Trophoblast cell (in vitro differentiated cells and primary cell): ENCODE results near the gene ACOX1.

Experiments
- DNase-seq, 2 donors: peaks; one replicate each; pipeline ENCODE4 v3.0.0-alpha.2; 2016
- H2AFZ ChIP-seq: 2 replicates; pipeline ENCODE4 v1.6.1; 2013; ENCODE audit warnings: low read length, moderate library complexity, mild to moderate bottlenecking; ENCODE audit not compliant: insufficient read depth, poor library complexity
- H2AK5ac ChIP-seq: 2 replicates; pipeline ENCODE4 v1.6.1; 2013; ENCODE audit warnings: mild to moderate bottlenecking, low read length
- H2BK120ac ChIP-seq: 2 replicates; pipeline ENCODE4 v1.6.1; 2013; ENCODE audit warnings: low read length, mild to moderate bottlenecking, moderate library complexity; ENCODE audit not compliant: insufficient read depth, poor library complexity
- H2BK12ac ChIP-seq: 2 replicates; pipeline ENCODE4 v1.6.1; 2013; ENCODE audit warnings: mild to moderate bottlenecking, low read length, moderate library complexity
- H2BK5ac ChIP-seq: 2 replicates; pipeline ENCODE4 v1.6.1; 2013; ENCODE audit warnings: low read length, low read depth, moderate library complexity, mild to moderate bottlenecking; ENCODE audit not compliant: poor library complexity
- H3K14ac ChIP-seq: 2 replicates; pipeline ENCODE4 v1.6.1; 2013; ENCODE audit warnings: mild to moderate bottlenecking, low read length
- H3K18ac ChIP-seq: 2 replicates; pipeline ENCODE4 v1.6.1; 2013; ENCODE audit warnings: mild to moderate bottlenecking, low read length
- H3K23ac ChIP-seq: 2 replicates; pipeline ENCODE4 v1.6.1; 2013; ENCODE audit warnings: low read length
- H3K27ac ChIP-seq: 2 replicates; pipeline ENCODE4 v1.5.1; 2013; ENCODE audit warnings: low read depth, mild to moderate bottlenecking, inconsistent platforms, low read length, moderate library complexity
- H3K27me3 ChIP-seq: 2 replicates; pipeline ENCODE4 v1.6.1; 2013; ENCODE audit warnings: inconsistent platforms, mild to moderate bottlenecking, low read length, moderate library complexity; ENCODE audit not compliant: insufficient read depth
- H3K36me3 ChIP-seq, 2 experiments: 1 replicate in 1 of 2; 2 replicates in 1 of 2; pipeline ENCODE4 v1.6.1; 2013; ENCODE audit warnings: low read length in 2 of 2, mild to moderate bottlenecking in 2 of 2, moderate library complexity in 1 of 2; ENCODE audit not compliant: insufficient read depth in 2 of 2, control insufficient read depth in 1 of 2
- H3K4ac ChIP-seq: 2 replicates; pipeline ENCODE4 v1.6.1; 2013; ENCODE audit warnings: low read depth, mild to moderate bottlenecking, low read length, moderate library complexity
- H3K4me1 ChIP-seq, 2 experiments: 1 replicate in 1 of 2; 2 replicates in 1 of 2; pipeline ENCODE4 v1.6.1; 2013; ENCODE audit warnings: low read length in 2 of 2, mild to moderate bottlenecking in 2 of 2, moderate library complexity in 1 of 2; ENCODE audit not compliant: insufficient read depth in 2 of 2, control insufficient read depth in 1 of 2
- H3K4me2 ChIP-seq: 2 replicates; pipeline ENCODE4 v1.6.1; 2013; ENCODE audit warnings: inconsistent platforms, mild to moderate bottlenecking, low read length, moderate library complexity
- H3K4me3 ChIP-seq: 2 replicates; pipeline ENCODE4 v1.5.1; 2013; ENCODE audit warnings: mild to moderate bottlenecking, low read depth, low read length, inconsistent platforms
- H3K79me1 ChIP-seq: one replicate; pipeline ENCODE4 v1.6.1; 2013; ENCODE audit warnings: low read length
- H3K79me2 ChIP-seq: 2 replicates; pipeline ENCODE4 v1.6.1; 2013; ENCODE audit warnings: low read length, mild to moderate bottlenecking; ENCODE audit not compliant: control insufficient read depth, insufficient read depth, poor library complexity
- H3K9ac ChIP-seq: 2 replicates; pipeline ENCODE4 v1.6.1; 2013; ENCODE audit warnings: mild to moderate bottlenecking, low read length
- H3K9me3 ChIP-seq: 2 replicates; pipeline ENCODE4 v1.6.1; 2013; ENCODE audit warnings: low read depth, mild to moderate bottlenecking, control low read depth, inconsistent platforms, low read length; ENCODE audit not compliant: insufficient read depth
- H4K12ac ChIP-seq: 2 replicates; pipeline ENCODE4 v1.6.1; 2013; ENCODE audit warnings: low read depth, mild to moderate bottlenecking, low read length, moderate library complexity
- H4K8ac ChIP-seq: 2 replicates; pipeline ENCODE4 v1.6.1; 2013; ENCODE audit warnings: low read depth, mild to moderate bottlenecking, low read length, moderate library complexity
- H4K91ac ChIP-seq: one replicate; pipeline ENCODE4 v1.6.1; 2013; ENCODE audit warnings: low read depth, mild to moderate bottlenecking, low read length, moderate library complexity
- WGBS: extraction: QIAGEN DNeasy Blood & Tissue Kit; methylation state at CpG from one replicate; pipeline ENCODE4 v1.1.7; 2013; ENCODE audit warnings: missing lambda C conversion rate; ENCODE audit not compliant: insufficient read length, insufficient coverage; ENCODE audit errors: extremely low coverage; 5-methylcytosine and 5-hydroxymethylcytosine counted together

Gene ACOX1

GRCh38 chr17:75917917-75918445 is 61.0 kb downstream of the ACOX1 start:
- Histone ChIP-seq H4K12ac (no peak overlapping the region), H2AFZ (no peak overlapping the region), H4K8ac (no peak overlapping the region), H4K91ac (no peak overlapping the region), H3K79me1 (no peaks in the 10 kb centered on the region), H3K18ac (no peak overlapping the region), H3K79me2 (no peaks in the 10 kb centered on the region), H3K4ac (no peak overlapping the region), H3K9ac (no peak overlapping the region), H2BK120ac (no peak overlapping the region), H3K23ac (no peak overlapping the region), H3K4me1 (no peaks in the 10 kb centered on the region), H2BK12ac (no peak overlapping the region), H3K14ac (no peak overlapping the region), H3K36me3 (peaks cover 7 to 13% of the 10 kb centered on the region in 2 experiments), H3K27me3 (no peaks in the 10 kb centered on the region), H3K9me3 (no peaks in the 10 kb centered on the region), H3K4me3 (no peak overlapping the region), H3K4me2 (no peak overlapping the region), H2AK5ac (no peak overlapping the region), H3K27ac (no peak overlapping the region), H2BK5ac (no peak overlapping the region)
- DNase-seq: peak in 1 of 2 donors; percentile 31
- WGBS: no CpG with 5 or more reads among the region's 31 CpGs

- H2AK5ac ChIP-seq: no peak overlapping the region
- no peak for DNase-seq
- no CpG with 5 or more reads among the region's 23 CpGs for WGBS
- no peaks in the 10 kb centered on the region for H3K79me2 ChIP-seq
- H2BK120ac ChIP-seq: no peak overlapping the region
- no peak overlapping the region for H3K4ac ChIP-seq
- no peaks in the 10 kb centered on the region for H3K79me1 ChIP-seq
- H3K4me3 ChIP-seq: no peak overlapping the region
- H3K4me2 ChIP-seq: no peak overlapping the region
- H2BK12ac ChIP-seq: no peak overlapping the region
- H3K9me3 ChIP-seq: no peaks in the 10 kb centered on the region
- no peak overlapping the region for H3K9ac ChIP-seq
- H3K36me3 ChIP-seq: peaks cover 7 to 13% of the 10 kb centered on the region in 2 experiments
- H3K14ac ChIP-seq: no peak overlapping the region
- H2BK5ac ChIP-seq: no peak overlapping the region
- H3K4me1 ChIP-seq: no peaks in the 10 kb centered on the region
- no peak overlapping the region for H3K23ac ChIP-seq
- no peak overlapping the region for H4K12ac ChIP-seq
- H2AFZ ChIP-seq: no peak overlapping the region
- H4K91ac ChIP-seq: no peak overlapping the region
- no peak overlapping the region for H4K8ac ChIP-seq
- no peaks in the 10 kb centered on the region for H3K27me3 ChIP-seq
- H3K27ac ChIP-seq: no peak overlapping the region
- H3K18ac ChIP-seq: no peak overlapping the region
These were observed 61.6 kb downstream of the ACOX1 start for GRCh38 chr17:75917141-75917916.

GRCh38 chr17:75915268-75915667 is 63.7 kb downstream of the ACOX1 start:
- H3K9ac ChIP-seq: no peak overlapping the region

GRCh38 chr17:75914643-75915267 is 64.2 kb downstream of the ACOX1 start:
- Histone ChIP-seq H3K4me3 (no peak overlapping the region), H2BK5ac (no peak overlapping the region), H4K8ac (no peak overlapping the region), H3K14ac (no peak overlapping the region), H4K91ac (no peak overlapping the region), H3K9me3 (no peaks in the 10 kb centered on the region), H3K27ac (no peak overlapping the region), H3K23ac (no peak overlapping the region), H3K4ac (no peak overlapping the region), H3K79me1 (peaks cover 3% of the 10 kb centered on the region), H3K36me3 (peaks cover 7 to 9% of the 10 kb centered on the region in 2 experiments), H3K9ac (no peak overlapping the region), H3K18ac (no peak overlapping the region), H2BK120ac (no peak overlapping the region), H2AFZ (no peak overlapping the region), H3K27me3 (no peaks in the 10 kb centered on the region), H4K12ac (no peak overlapping the region), H3K4me2 (no peak overlapping the region), H3K4me1 (no peaks in the 10 kb centered on the region), H3K79me2 (no peaks in the 10 kb centered on the region), H2BK12ac (no peak overlapping the region), H2AK5ac (no peak overlapping the region)
- WGBS: no CpG with 5 or more reads among the region's 34 CpGs
- no peak for DNase-seq

More at GRCh38 chr17:75915268-75915667, 63.7 kb downstream of the ACOX1 start:
- no peak for DNase-seq
- Histone ChIP-seq H3K18ac (no peak overlapping the region), H4K8ac (no peak overlapping the region), H2BK120ac (no peak overlapping the region), H3K4me3 (no peak overlapping the region), H2BK5ac (no peak overlapping the region), H3K79me1 (peaks cover 3% of the 10 kb centered on the region), H2AK5ac (no peak overlapping the region), H3K79me2 (no peaks in the 10 kb centered on the region), H2AFZ (no peak overlapping the region), H2BK12ac (no peak overlapping the region), H3K9me3 (no peaks in the 10 kb centered on the region), H3K4me1 (no peaks in the 10 kb centered on the region), H3K4ac (no peak overlapping the region), H3K27me3 (no peaks in the 10 kb centered on the region), H3K14ac (no peak overlapping the region), H3K4me2 (no peak overlapping the region), H3K27ac (no peak overlapping the region), H3K23ac (no peak overlapping the region), H4K91ac (no peak overlapping the region), H4K12ac (no peak overlapping the region), H3K36me3 (peaks cover 8 to 11% of the 10 kb centered on the region in 2 experiments)
- no CpG with 5 or more reads among the region's 8 CpGs for WGBS
